ENCODE data around the gene UNC5B.

The UNC5B gene

DNA sequence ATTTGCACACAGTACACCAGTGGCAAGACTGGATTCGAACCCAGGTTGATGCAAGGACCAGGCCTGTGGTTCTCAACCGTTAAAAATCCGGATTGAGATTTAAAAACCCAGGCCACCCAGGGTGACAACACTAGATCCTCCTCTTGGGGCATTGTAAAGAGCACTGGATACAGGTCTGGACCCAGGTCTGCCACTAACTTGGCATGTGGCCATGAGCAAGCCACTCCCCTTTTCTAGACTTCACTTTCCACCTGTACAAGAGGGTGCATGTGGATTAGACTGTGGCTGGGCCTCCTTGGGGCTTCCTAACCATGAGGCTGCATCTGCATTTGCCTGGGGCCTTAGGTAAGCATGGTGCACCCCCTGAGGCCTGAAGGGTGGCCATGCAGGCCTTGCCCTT lies 85.0 kb downstream of the UNC5B start:
- no peak for FAIRE-seq
- no peak for DNase-seq (ENCODE audit: insufficient read length, low spot score)
- TF ChIP-seq POU2F2 (IDR thresholded peaks at IDR 0.05; ENCODE audit: low read depth, low read length) = no peak
- TF ChIP-seq PAX5 (IDR thresholded peaks at IDR 0.05; ENCODE audit: insufficient read depth, low read length, severe bottlenecking) = no peak
- TF ChIP-seq TAF1 (IDR thresholded peaks at IDR 0.05; ENCODE audit: low read depth, low read length) = no peak
- TF ChIP-seq POLR2AphosphoS5 (IDR thresholded peaks at IDR 0.05; ENCODE audit: low read depth, low read length) = no peak
- TF ChIP-seq POLR2A (IDR thresholded peaks at IDR 0.05; ENCODE audit: low read depth, low read length) = no peak
- no peak for TF ChIP-seq SPI1 (IDR thresholded peaks at IDR 0.05; ENCODE audit: low read depth, low read length)

DNA sequence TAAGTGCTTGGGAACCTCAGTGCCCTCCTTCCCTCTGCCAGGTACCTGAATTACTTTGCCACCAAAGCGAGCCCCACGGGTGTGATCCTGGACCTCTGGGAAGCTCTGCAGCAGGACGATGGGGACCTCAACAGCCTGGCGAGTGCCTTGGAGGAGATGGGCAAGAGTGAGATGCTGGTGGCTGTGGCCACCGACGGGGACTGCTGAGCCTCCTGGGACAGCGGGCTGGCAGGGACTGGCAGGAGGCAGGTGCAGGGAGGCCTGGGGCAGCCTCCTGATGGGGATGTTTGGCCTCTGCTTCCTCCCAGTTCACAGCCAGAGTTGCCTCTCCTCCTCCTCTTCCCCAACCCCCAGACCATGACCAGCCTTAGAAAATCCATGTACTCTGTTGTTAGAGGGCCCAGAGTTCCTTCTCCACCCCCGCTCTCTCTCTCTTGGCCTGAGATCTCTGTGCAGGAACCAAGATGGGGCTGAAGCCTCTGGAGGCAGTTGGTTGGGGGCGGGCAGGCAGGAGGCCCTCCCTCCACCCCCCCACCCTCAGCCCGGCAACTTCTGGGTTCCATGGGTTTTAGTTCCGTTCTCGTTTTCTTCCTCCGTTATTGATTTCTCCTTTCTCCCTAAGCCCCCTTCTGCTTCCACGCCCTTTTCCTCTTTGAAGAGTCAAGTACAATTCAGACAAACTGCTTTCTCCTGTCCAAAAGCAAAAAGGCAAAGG lies 86.9 kb downstream of the UNC5B start:
- no peak for TF ChIP-seq SPI1 (IDR thresholded peaks at IDR 0.05; ENCODE audit: low read depth, low read length)
- FAIRE-seq (no peak), DNase-seq (ENCODE audit: insufficient read length, low spot score) (no peak)

DNA sequence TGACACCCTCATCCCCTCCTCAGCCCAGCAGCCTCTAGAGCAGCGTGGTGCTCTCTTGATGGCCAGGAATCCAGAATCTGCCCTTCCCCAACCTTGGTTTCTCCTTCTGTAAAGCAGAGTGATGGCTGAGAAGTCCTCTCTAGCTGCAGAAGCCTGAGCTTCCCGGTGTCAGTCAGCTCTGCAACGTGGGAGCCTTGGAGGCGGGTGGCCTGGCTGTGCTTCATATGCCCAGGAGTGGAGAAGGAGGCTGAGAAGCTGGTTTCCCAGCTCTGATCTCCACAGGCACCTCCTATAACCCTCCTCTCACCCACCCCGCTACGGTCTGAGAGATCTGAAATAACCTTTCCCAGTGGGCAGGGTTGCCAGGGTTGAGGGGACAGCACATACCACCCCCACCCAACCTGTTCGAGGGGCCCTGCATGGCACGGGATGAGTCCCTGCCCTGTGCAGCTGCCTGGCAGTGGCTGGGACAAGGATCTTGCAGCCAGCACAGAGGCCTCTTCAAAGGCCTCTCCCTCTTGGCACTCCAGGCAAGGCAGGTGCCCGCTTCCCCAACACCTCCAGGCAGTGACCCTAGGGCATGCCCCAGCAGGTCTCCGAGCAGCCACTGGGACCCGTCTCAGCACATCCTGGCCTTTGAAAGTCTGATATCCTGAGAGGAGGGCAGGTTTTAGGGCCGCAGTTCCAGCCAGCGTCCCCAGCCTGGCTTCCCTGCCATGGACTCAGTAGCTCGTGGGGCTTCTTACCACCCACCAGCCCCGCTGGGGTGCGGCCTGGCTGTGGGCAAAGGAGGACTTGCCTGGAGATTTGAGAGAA lies 88.4 kb downstream of the UNC5B start:
- DNase-seq (ENCODE audit: insufficient read length, low spot score) (no peak), FAIRE-seq (no peak)
- TF ChIP-seq SPI1 (IDR thresholded peaks at IDR 0.05; ENCODE audit: low read depth, low read length) (no peak), TAF1 (IDR thresholded peaks at IDR 0.05; ENCODE audit: low read depth, low read length) (no peak), PAX5 (IDR thresholded peaks at IDR 0.05; ENCODE audit: insufficient read depth, low read length, severe bottlenecking) (no peak), POLR2A (IDR thresholded peaks at IDR 0.05; ENCODE audit: low read depth, low read length) (no peak), POU2F2 (IDR thresholded peaks at IDR 0.05; ENCODE audit: low read depth, low read length) (no peak), POLR2AphosphoS5 (IDR thresholded peaks at IDR 0.05; ENCODE audit: low read depth, low read length) (no peak)

DNA sequence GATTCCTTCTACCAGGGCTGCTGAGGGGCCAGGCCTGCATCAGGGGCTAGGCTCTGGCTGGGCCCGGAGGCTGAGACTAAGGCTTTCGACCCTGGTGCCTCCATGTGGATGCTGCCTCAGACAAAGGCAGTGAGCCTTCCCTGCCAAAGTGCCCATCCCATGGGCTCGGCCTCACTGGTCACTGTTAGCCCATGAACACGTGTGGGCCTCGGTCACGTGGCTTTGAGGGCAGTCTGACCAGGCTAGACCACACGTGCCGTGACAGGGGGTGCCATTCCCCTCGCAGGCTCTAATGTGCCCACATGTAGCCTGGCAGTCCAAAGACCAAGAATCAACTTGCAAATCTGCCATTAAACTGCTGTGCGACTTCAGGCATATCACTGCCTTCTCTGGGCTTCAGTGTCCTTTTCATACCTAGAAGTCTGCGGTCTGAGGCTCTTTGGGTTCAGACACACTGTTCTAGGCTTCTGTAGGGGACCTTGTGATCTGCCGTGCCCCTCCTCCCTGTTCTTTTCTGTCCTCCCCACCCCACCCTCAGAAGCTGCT lies 89.1 kb downstream of the UNC5B start:
- DNase-seq (ENCODE audit: insufficient read length, low spot score) (no peak), FAIRE-seq (no peak)
- TF ChIP-seq POU2F2 (IDR thresholded peaks at IDR 0.05; ENCODE audit: low read depth, low read length) = no peak
- TF ChIP-seq TAF1 (IDR thresholded peaks at IDR 0.05; ENCODE audit: low read depth, low read length) = no peak
- no peak for TF ChIP-seq POLR2A (IDR thresholded peaks at IDR 0.05; ENCODE audit: low read depth, low read length)
- TF ChIP-seq SPI1 (IDR thresholded peaks at IDR 0.05; ENCODE audit: low read depth, low read length) = no peak
- no peak for TF ChIP-seq PAX5 (IDR thresholded peaks at IDR 0.05; ENCODE audit: insufficient read depth, low read length, severe bottlenecking)
- no peak for TF ChIP-seq POLR2AphosphoS5 (IDR thresholded peaks at IDR 0.05; ENCODE audit: low read depth, low read length)

DNA sequence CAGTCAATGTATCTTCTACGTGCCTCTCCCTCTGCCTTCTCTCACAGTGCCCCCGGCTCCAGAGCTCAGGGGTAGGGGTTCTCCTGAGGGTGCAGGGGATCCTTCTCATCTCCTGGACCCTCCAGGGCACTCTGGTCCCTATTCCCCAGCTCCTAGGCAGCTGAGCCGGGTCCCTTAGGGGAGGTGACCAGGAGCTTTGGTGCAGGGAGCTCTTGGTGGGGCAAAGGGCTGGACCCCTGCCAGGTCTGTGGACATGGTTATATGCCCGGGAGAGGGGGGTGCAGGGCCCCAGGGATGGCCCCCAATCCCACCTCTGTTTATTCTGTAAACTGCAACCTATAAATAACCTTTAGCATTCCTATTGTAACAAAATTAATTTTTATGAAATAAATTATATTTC lies 90.1 kb downstream of the UNC5B start:
- TF ChIP-seq POLR2AphosphoS5 (IDR thresholded peaks at IDR 0.05; ENCODE audit: low read depth, low read length) = no peak
- no peak for TF ChIP-seq PAX5 (IDR thresholded peaks at IDR 0.05; ENCODE audit: insufficient read depth, low read length, severe bottlenecking)
- TF ChIP-seq POU2F2 (IDR thresholded peaks at IDR 0.05; ENCODE audit: low read depth, low read length) = no peak
- no peak for TF ChIP-seq POLR2A (IDR thresholded peaks at IDR 0.05; ENCODE audit: low read depth, low read length)
- no peak for TF ChIP-seq TAF1 (IDR thresholded peaks at IDR 0.05; ENCODE audit: low read depth, low read length)
- no peak for TF ChIP-seq SPI1 (IDR thresholded peaks at IDR 0.05; ENCODE audit: low read depth, low read length)
- FAIRE-seq = no peak
- no peak for DNase-seq (ENCODE audit: insufficient read length, low spot score)

DNA sequence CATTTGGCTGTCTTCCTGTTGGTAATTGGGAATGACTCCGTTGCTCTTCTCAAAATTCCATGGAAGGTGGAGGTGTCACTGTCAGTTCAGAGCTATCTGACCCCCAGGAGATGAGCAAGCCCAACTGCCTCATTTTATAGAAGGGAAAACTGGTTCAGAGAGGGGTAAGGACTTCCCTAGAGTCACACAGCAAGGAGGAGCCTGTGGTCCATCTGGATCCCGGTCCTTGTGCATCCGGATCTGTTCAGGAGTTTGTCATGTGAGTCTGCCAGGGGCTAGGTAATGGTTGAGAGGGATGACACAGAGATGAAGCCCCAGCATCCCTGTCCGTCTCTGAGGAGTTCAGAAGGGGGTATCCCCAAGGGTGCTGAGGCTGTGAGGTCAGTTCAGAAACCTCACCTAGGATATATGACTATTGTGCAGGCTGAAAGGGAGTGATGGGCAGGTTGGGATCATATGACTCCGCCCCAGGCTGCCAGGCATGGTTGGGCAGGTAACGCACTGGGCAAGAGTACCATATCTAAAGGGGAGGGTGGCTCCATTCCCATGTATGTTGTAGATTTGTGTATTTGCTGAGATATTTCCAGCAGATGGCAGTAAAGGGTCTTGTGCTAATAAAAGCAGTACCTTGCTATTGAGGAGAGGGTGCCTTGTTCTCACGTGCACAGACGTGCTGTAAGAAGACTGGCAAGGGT lies 90.7 kb downstream of the UNC5B start:
- DNase-seq (ENCODE audit: insufficient read length, low spot score) (peak; percentile 53), FAIRE-seq (peak; percentile 86)
- TF ChIP-seq SPI1 (IDR thresholded peaks at IDR 0.05; ENCODE audit: low read depth, low read length) = no peak
- no peak for TF ChIP-seq TAF1 (IDR thresholded peaks at IDR 0.05; ENCODE audit: low read depth, low read length)
- TF ChIP-seq POLR2AphosphoS5 (IDR thresholded peaks at IDR 0.05; ENCODE audit: low read depth, low read length) = no peak
- no peak for TF ChIP-seq POU2F2 (IDR thresholded peaks at IDR 0.05; ENCODE audit: low read depth, low read length)
- TF ChIP-seq PAX5 (IDR thresholded peaks at IDR 0.05; ENCODE audit: insufficient read depth, low read length, severe bottlenecking) = no peak
- TF ChIP-seq POLR2A (IDR thresholded peaks at IDR 0.05; ENCODE audit: low read depth, low read length) = no peak

DNA sequence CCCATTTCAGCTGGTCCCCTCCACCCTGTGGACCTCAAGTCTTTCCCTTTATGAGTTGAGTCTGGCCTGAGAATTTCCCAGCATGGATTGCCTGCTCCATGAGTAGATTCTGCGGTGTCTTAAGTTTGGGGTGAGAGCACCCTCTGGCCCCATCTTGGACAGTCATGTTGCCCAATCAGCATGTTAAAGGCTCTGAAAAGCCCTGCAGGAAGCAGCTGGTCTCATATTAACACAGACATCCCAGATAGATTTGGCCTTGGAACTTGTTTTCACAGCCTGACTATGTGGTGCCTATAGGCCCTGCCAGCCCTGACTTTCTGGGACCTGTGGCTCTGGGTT lies 91.2 kb downstream of the UNC5B start:
- no peak for TF ChIP-seq POU2F2 (IDR thresholded peaks at IDR 0.05; ENCODE audit: low read depth, low read length)
- no peak for TF ChIP-seq SPI1 (IDR thresholded peaks at IDR 0.05; ENCODE audit: low read depth, low read length)
- no peak for TF ChIP-seq TAF1 (IDR thresholded peaks at IDR 0.05; ENCODE audit: low read depth, low read length)
- no peak for TF ChIP-seq POLR2A (IDR thresholded peaks at IDR 0.05; ENCODE audit: low read depth, low read length)
- no peak for TF ChIP-seq PAX5 (IDR thresholded peaks at IDR 0.05; ENCODE audit: insufficient read depth, low read length, severe bottlenecking)
- TF ChIP-seq POLR2AphosphoS5 (IDR thresholded peaks at IDR 0.05; ENCODE audit: low read depth, low read length) = no peak
- no peak for FAIRE-seq
- DNase-seq (ENCODE audit: insufficient read length, low spot score) = no peak

DNA sequence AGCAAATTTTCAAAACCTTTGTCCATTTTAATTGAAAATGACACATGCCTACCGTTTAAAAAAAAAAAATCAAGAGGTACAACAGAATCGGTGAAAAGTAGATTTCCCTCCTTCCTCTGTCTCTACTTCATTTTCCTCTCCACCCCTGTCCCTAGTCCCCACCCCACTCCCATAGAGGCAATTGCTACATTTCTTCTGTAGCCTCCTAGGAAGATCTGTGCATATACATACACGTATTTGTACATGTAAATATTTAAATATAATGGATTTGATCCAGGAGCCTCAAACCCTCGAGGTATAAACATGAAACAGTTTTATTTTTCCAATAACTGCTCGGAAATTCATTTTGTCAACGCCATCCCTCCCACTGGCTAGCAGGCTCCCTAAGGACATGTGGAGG lies 92.5 kb downstream of the UNC5B start:
- TF ChIP-seq POLR2A (IDR thresholded peaks at IDR 0.05; ENCODE audit: low read depth, low read length) (no peak), PAX5 (IDR thresholded peaks at IDR 0.05; ENCODE audit: insufficient read depth, low read length, severe bottlenecking) (no peak), POLR2AphosphoS5 (IDR thresholded peaks at IDR 0.05; ENCODE audit: low read depth, low read length) (no peak), POU2F2 (IDR thresholded peaks at IDR 0.05; ENCODE audit: low read depth, low read length) (no peak), TAF1 (IDR thresholded peaks at IDR 0.05; ENCODE audit: low read depth, low read length) (no peak), SPI1 (IDR thresholded peaks at IDR 0.05; ENCODE audit: low read depth, low read length) (no peak)
- DNase-seq (ENCODE audit: insufficient read length, low spot score) (no peak), FAIRE-seq (no peak)

DNA sequence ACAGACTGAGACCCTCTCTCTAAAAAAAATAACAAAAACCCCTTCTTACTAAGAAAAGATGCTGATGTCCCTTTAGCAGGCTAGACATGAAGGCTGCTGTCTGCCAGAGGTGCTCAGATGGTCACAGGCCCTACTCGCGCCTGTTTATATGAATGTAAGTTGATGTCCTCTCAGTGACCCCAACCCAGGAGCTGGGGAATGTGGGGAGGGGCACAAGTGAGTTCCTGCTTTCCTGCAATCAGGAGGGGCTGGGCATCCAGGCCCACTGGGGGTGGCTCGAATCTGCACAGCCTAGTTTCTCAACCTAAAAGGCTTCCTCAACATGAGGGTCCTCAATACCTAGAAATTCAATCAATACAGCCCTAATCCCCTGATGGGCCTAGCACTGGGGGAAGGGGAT lies 94.6 kb downstream of the UNC5B start:
- no peak for TF ChIP-seq SPI1 (IDR thresholded peaks at IDR 0.05; ENCODE audit: low read depth, low read length)
- no peak for TF ChIP-seq PAX5 (IDR thresholded peaks at IDR 0.05; ENCODE audit: insufficient read depth, low read length, severe bottlenecking)
- no peak for TF ChIP-seq TAF1 (IDR thresholded peaks at IDR 0.05; ENCODE audit: low read depth, low read length)
- TF ChIP-seq POLR2A (IDR thresholded peaks at IDR 0.05; ENCODE audit: low read depth, low read length) = no peak
- no peak for TF ChIP-seq POLR2AphosphoS5 (IDR thresholded peaks at IDR 0.05; ENCODE audit: low read depth, low read length)
- TF ChIP-seq POU2F2 (IDR thresholded peaks at IDR 0.05; ENCODE audit: low read depth, low read length) = no peak
- FAIRE-seq (no peak), DNase-seq (ENCODE audit: insufficient read length, low spot score) (no peak)
